ENCODE data around the gene DLAT. TPM values are rescaled to one million over a fixed set of nuclear protein-coding genes. Genes with fewer than 3 reads are reported as not detected.

Gene DLAT
- total RNA-seq, 4 donors from 2014 or later, result 33.9 to 52.0 (median 39.0) TPM

DNA sequence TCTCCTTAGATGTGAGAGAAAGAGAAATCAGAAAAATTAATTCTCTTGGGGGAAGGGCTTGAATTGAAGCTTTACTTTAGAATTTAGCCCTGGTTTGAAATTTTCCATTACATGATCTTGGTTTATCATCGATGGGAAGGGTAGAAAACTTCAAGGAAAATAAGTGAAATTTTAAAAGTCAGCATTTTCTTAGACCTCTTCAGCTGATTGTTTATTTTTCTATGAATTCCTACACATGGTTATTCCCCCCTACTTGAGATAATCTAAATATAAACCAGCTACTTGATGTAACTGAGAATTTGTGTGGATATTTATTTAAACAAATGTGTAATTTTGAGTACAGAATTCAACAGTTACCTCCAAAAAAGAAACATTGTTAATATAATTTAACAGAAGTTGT, 37.7 kb downstream of the DLAT start:
- Histone ChIP-seq H3K4me1 (no peaks in the 10 kb centered on the region), H3K36me3 (peaks cover 19 to 26% of the 10 kb centered on the region in 2 donors), H3K27ac (no peak overlapping the region), H3K4me3 (replicated peaks in 1 of 3) (no peak overlapping the region), H3K27me3 (no peaks in the 10 kb centered on the region), H3K9me3 (no peaks in the 10 kb centered on the region)
- no peak for DNase-seq
- TF ChIP-seq POLR2A (IDR thresholded peaks at IDR 0.05) (no peak), CTCF (IDR thresholded peaks at IDR 0.05) (no peak)
- intact Hi-C loops (cut with DNase I), result no loop called here
- 85% methylated on average over 1 of the region's 1 CpG for WGBS, 2 donors

DNA sequence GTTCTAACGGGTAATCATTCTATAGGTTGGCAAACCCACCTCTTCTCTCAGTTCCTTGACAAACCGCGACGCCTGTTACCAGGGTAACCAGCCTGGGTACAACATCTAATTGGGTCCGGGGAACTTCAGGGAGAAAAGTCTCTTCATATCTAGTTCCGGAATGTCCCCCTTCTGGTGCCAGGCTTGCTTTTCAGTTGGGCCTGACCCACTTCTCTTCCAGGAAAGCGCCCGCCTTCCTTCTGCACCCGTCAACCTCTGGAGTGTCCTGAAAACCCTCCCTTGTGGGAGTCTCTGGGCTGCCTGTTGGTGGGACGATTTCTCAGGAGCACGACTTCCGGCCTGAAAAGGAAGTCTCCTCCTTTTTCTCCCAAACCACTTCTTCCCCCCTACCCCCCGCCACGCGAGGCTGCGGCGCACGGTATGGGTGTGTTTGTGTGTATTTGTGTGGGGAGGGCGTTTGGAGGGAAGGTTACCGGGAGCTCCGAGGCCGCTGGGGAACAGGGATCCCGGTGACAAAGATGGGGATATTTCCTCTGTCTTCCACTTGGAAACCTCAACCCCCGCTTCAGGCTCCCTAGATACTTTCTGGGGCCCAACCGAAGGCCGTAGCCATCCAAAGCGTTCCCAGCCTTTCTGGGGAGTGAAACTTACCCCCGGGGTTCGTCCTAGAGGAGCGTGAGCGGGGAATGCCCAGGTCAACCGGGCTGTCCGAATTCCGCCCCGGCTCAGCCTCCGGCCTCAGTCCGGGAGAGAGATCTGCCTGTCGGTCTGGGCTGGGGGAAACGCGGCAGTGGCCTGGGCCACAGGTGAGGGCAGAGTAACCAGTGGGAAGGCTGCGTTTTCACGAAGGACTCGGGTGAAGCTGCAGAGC, 49.0 kb downstream of the DLAT start, which contains the start of the genes NKAPD1 and PIH1D2:
Gene NKAPD1 (plus strand): TSS at position 359 of the 871 bp plus-strand sequence. CDS start 1,276 bp downstream, outside the sequence.
Gene PIH1D2 (minus strand): TSS at position 77 of the 871 bp plus-strand sequence. CDS start 843 bp downstream, outside the sequence.
- H3K4me1 ChIP-seq, result peaks cover 7 to 8% of the 10 kb centered on the region in 2 donors
- no peaks in the 10 kb centered on the region for H3K9me3 ChIP-seq
- H3K27ac ChIP-seq, result peak within 1 kb of the TSS; percentile 50 to 91 (median 88)
- WGBS, 2 donors, result 0 to 2% methylated on average over 34 to 35 of the region's 43 CpGs
- peak; percentile 86 to 89 for DNase-seq
- peaks cover 10% of the 10 kb centered on the region in 2 donors for H3K36me3 ChIP-seq
- no peaks in the 10 kb centered on the region for H3K27me3 ChIP-seq
- intact Hi-C loops (cut with DNase I), result no loop called here
- peak in 1 of 2 donors; percentile 50 for TF ChIP-seq POLR2A (IDR thresholded peaks at IDR 0.05)
- peak in 3 of 6 experiments; percentile 10 to 41 (median 36) for TF ChIP-seq CTCF (IDR thresholded peaks at IDR 0.05)
- peak within 1 kb of the TSS; percentile 75 to 99 (median 83) for H3K4me3 ChIP-seq (replicated peaks in 1 of 3)

DNA sequence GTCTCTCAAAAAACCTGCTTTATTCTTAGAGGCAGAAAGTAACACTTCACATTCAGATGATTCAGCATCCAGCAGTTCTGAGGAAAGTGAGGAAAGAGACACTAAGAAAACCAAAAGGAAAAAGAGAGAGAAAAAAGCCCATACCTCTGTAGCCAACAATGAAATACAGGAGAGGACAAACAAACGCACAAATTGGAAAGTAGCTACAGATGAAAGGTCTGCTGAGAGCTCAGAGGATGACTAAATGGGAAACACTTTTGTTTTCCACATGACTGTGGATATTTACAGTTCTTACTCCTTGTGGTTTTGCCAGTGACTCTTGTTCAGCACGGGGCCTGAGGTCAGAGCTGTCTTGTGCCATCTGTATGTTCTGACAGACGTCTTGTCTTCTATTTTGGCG, 57.5 kb downstream of the DLAT start:
- H3K4me1 ChIP-seq, result peaks cover 6 to 13% of the 10 kb centered on the region in 2 donors
- TF ChIP-seq CTCF (IDR thresholded peaks at IDR 0.05), result no peak
- TF ChIP-seq POLR2A (IDR thresholded peaks at IDR 0.05), result no peak
- no peak for DNase-seq
- H3K27me3 ChIP-seq, result no peaks in the 10 kb centered on the region
- H3K27ac ChIP-seq, result no peak overlapping the region
- intact Hi-C loops (cut with DNase I), result no loop called here
- H3K4me3 ChIP-seq (replicated peaks in 1 of 3), result no peak overlapping the region
- H3K36me3 ChIP-seq, result peaks cover 59 to 63% of the 10 kb centered on the region in 2 donors
- 85 to 92% methylated on average over 4 of the region's 4 CpGs for WGBS, 2 donors
- H3K9me3 ChIP-seq, result no peaks in the 10 kb centered on the region

- peak overlapping the region in 2 of 3 donors; percentile 52 to 69 for H3K27ac ChIP-seq
- H3K4me1 ChIP-seq, result peaks cover 14 to 23% of the 10 kb centered on the region in 2 donors
- H3K36me3 ChIP-seq, result peaks cover 41 to 49% of the 10 kb centered on the region in 2 donors
- intact Hi-C loops (cut with DNase I), result no loop called here
- H3K4me3 ChIP-seq (replicated peaks in 1 of 3), result peak overlapping the region; percentile 60 to 96 (median 82)
- WGBS, 2 donors, result 2 to 5% methylated on average over 19 of the region's 19 CpGs
- no peak for DNase-seq
- TF ChIP-seq POLR2A (IDR thresholded peaks at IDR 0.05) (no peak), CTCF (IDR thresholded peaks at IDR 0.05) (no peak)
- no peaks in the 10 kb centered on the region for H3K9me3 ChIP-seq
- no peaks in the 10 kb centered on the region for H3K27me3 ChIP-seq
Measured at GRCh38 chr11:112085822-112086421, 60.7 kb downstream of the DLAT start.
